WTC11 (cell line): ENCODE data around the gene AP5B1.

Experiments used
- ATF1 ChIP-seq: sonication (generic); formaldehyde crosslinking; IDR thresholded peaks from 2 replicates; pipeline ENCODE4 v1.8.1; 2023; ENCODE audit warnings: mild to moderate bottlenecking, moderate library complexity, missing genetic modification reagents
- CTCF ChIP-seq: fragments of 200-600 bp; IDR thresholded peaks from 2 replicates; pipeline ENCODE4 v1.8.0; 2022; ENCODE audit warnings: antibody characterized with exemption
- E2F4 ChIP-seq: sonication (generic); formaldehyde crosslinking; IDR thresholded peaks from 2 replicates; pipeline ENCODE4 v1.8.1; 2022; ENCODE audit warnings: low read depth, mild to moderate bottlenecking, moderate library complexity, missing genetic modification reagents, borderline replicate concordance
- ESRRA ChIP-seq: sonication (generic); formaldehyde crosslinking; IDR thresholded peaks from 2 replicates; pipeline ENCODE4 v1.8.1; 2022; ENCODE audit warnings: mild to moderate bottlenecking, missing genetic modification reagents, borderline replicate concordance
- FOXJ3 ChIP-seq: sonication (generic); formaldehyde crosslinking; IDR thresholded peaks from 2 replicates; pipeline ENCODE4 v1.9.0; 2021; ENCODE audit warnings: missing genetic modification reagents, mild to moderate bottlenecking, borderline replicate concordance
- NR3C1 ChIP-seq: sonication (generic); formaldehyde crosslinking; conservative IDR thresholded peaks from 2 replicates; pipeline ENCODE4 v1.8.1; 2023; ENCODE audit warnings: low read depth, mild to moderate bottlenecking, missing genetic modification reagents
- ZNF121 ChIP-seq: sonication (generic); formaldehyde crosslinking; IDR thresholded peaks from 2 replicates; pipeline ENCODE4 v1.8.0; 2023; ENCODE audit warnings: missing genetic modification reagents

- TF ChIP-seq E2F4 = no peak
- TF ChIP-seq ZNF121 = no peak
- TF ChIP-seq NR3C1 (CRISPR knock-in tag) = no peak
- no peak for TF ChIP-seq ESRRA
- TF ChIP-seq FOXJ3 (CRISPR knock-in tag) = no peak
- TF ChIP-seq ATF1 = no peak
- TF ChIP-seq CTCF = no peak
These were observed 36.6 kb downstream of the AP5B1 start for GRCh38 chr11:65744026-65744698.
